Upper lobe of left lung (tissue), 6 donors: ENCODE results near the gene MTHFD1L. TPM values are rescaled to one million over a fixed set of nuclear protein-coding genes. Genes with fewer than 3 reads are reported as not detected.

Experiments used
- ATAC-seq, 2 donors: fragments of 200-7000 bp; cut with Tn5 transposase; one replicate each; pipeline ENCODE4 v1.9.1; 2022; ENCODE audit warnings: mild to moderate bottlenecking in 2 of 2, moderate library complexity in 2 of 2; ENCODE audit not compliant: low FRiP score in 2 of 2
- DNase-seq, 2 donors: peaks; one replicate each; pipeline ENCODE4 v3.0.0-alpha.2; 2019 to 2020
- H3K27ac ChIP-seq, 4 donors: fragments of 200-600 bp; sonication (generic); one replicate each; pipeline ENCODE4 v1.5.1; 2016 to 2019
- H3K27me3 ChIP-seq, 4 donors: fragments of 200-600 bp; sonication (generic); one replicate each; pipeline ENCODE4 v1.5.1; 2017 to 2019
- H3K36me3 ChIP-seq, 4 donors: fragments of 200-600 bp; sonication (generic); one replicate each; pipeline ENCODE4 v1.5.1; 2016 to 2019
- H3K4me1 ChIP-seq, 4 donors: fragments of 200-600 bp; sonication (generic); one replicate each; pipeline ENCODE4 v1.5.1; 2018 to 2019
- H3K4me3 ChIP-seq, 4 donors: fragments of 200-600 bp; sonication (generic); one replicate each; pipeline ENCODE4 v1.5.1; 2017 to 2019; ENCODE audit warnings: mild to moderate bottlenecking in 2 of 4, moderate library complexity in 1 of 4
- H3K9me3 ChIP-seq, 4 donors: fragments of 200-600 bp; sonication (generic); one replicate each; pipeline ENCODE4 v1.5.1; 2018 to 2019
- CTCF ChIP-seq, 6 experiments: fragments of 450-650 bp in 4 of 6; fragments of 200-600 bp in 2 of 6; sonication (generic) in 2 of 6; IDR thresholded peaks; one replicate each; pipeline ENCODE4 v1.5.1; 2016 to 2019; ENCODE audit warnings: antibody characterized with exemption in 6 of 6
- EP300 ChIP-seq, 4 donors: sonication (generic); formaldehyde crosslinking; IDR thresholded peaks; one replicate each; pipeline ENCODE4 v1.5.1; 2017; ENCODE audit warnings: antibody characterized with exemption in 4 of 4, control low read depth in 2 of 4
- POLR2A ChIP-seq, 4 donors: fragments of 450-650 bp; IDR thresholded peaks; one replicate each; pipeline ENCODE4 v1.5.1; 2016 to 2017; ENCODE audit warnings: antibody characterized with exemption in 4 of 4, mild to moderate bottlenecking in 2 of 4
- POLR2AphosphoS5 ChIP-seq, 2 donors: sonication (generic); formaldehyde crosslinking; IDR thresholded peaks; one replicate each; pipeline ENCODE4 v1.5.1; 2017; ENCODE audit warnings: antibody characterized with exemption in 2 of 2
- WGBS, 2 donors: methylation state at CpG; one replicate each; pipeline ENCODE4 v1.1.5; 2017 to 2018; 5-methylcytosine and 5-hydroxymethylcytosine counted together
- total RNA-seq, 6 donors: library from RNA; depleted of rRNA in 4 of 6; stranded (reverse); fragments of >200 nt in 4 of 6; gene quantifications; one replicate each; pipeline versions ENCODE4 v1.1.0 to v1.2.1, GENCODE V29; 2016 to 2021
- donor health status: DM: no; HTN: no; CAD: no; lungs with moderate emphysema.
- donor health status: DM: no; HTN: yes; CAD: no; lungs with severe emphysema.

The MTHFD1L gene
- total RNA-seq, 6 donors from 2014 or later: 11.8 to 32.3 (median 19.4) TPM

GRCh38 chr6:150866147-150866990 lies 867 bp downstream of the MTHFD1L start:
- ATAC-seq (peak; percentile 89 to 92), DNase-seq (peak; percentile 79 to 97)
- H3K36me3 ChIP-seq: no peaks in the 10 kb centered on the region
- no peaks in the 10 kb centered on the region for H3K9me3 ChIP-seq
- H3K27me3 ChIP-seq: no peaks in the 10 kb centered on the region
- H3K4me3 ChIP-seq: peak overlapping the region; percentile 78 to 98 (median 91)
- TF ChIP-seq EP300 (IDR thresholded peaks at IDR 0.05): peak in 1 of 4 donors; percentile 70
- TF ChIP-seq POLR2A (IDR thresholded peaks at IDR 0.05): peak in 1 of 4 donors; percentile 67
- TF ChIP-seq CTCF (IDR thresholded peaks at IDR 0.05): no peak
- TF ChIP-seq POLR2AphosphoS5 (IDR thresholded peaks at IDR 0.05): peak; percentile 74 to 80
- H3K27ac ChIP-seq: peak overlapping the region; percentile 88 to 94 (median 93)
- 3 to 8% methylated on average over 11 to 23 of the region's 95 CpGs for WGBS, 2 donors
- H3K4me1 ChIP-seq: peaks cover 12 to 25% (median 13%) of the 10 kb centered on the region in 4 donors

- ATAC-seq: no peak
- TF ChIP-seq POLR2A (IDR thresholded peaks at IDR 0.05): no peak
- no peak for TF ChIP-seq EP300 (IDR thresholded peaks at IDR 0.05)
- TF ChIP-seq CTCF (IDR thresholded peaks at IDR 0.05): no peak
- TF ChIP-seq POLR2AphosphoS5 (IDR thresholded peaks at IDR 0.05): no peak
Observed at GRCh38 chr6:150866991-150867501, 1.5 kb downstream of the MTHFD1L start.

GRCh38 chr6:150868759-150869158 lies 3.3 kb downstream of the MTHFD1L start:
- no peaks in the 10 kb centered on the region for H3K9me3 ChIP-seq
- ATAC-seq: no peak
- H3K4me3 ChIP-seq: no peak overlapping the region
- H3K4me1 ChIP-seq: peaks cover 12 to 25% (median 13%) of the 10 kb centered on the region in 4 donors
- H3K27ac ChIP-seq: no peak overlapping the region
- no peak for TF ChIP-seq POLR2AphosphoS5 (IDR thresholded peaks at IDR 0.05)
- no peak for TF ChIP-seq POLR2A (IDR thresholded peaks at IDR 0.05)
- no peak for TF ChIP-seq CTCF (IDR thresholded peaks at IDR 0.05)
- TF ChIP-seq EP300 (IDR thresholded peaks at IDR 0.05): no peak
- no peaks in the 10 kb centered on the region for H3K27me3 ChIP-seq
- H3K36me3 ChIP-seq: no peaks in the 10 kb centered on the region
- WGBS, 2 donors: 97% methylated on average over 5 of the region's 5 CpGs
- no peak for DNase-seq

More at GRCh38 chr6:150866991-150867501, 1.5 kb downstream of the MTHFD1L start:
- H3K27ac ChIP-seq: peak overlapping the region; percentile 88 to 94 (median 93)
- 70 to 78% methylated on average over 13 of the region's 13 CpGs for WGBS, 2 donors
- no peaks in the 10 kb centered on the region for H3K9me3 ChIP-seq
- H3K4me3 ChIP-seq: peak overlapping the region; percentile 78 to 98 (median 91)
- H3K4me1 ChIP-seq: peaks cover 12 to 25% (median 13%) of the 10 kb centered on the region in 4 donors
- DNase-seq: no peak
- H3K36me3 ChIP-seq: no peaks in the 10 kb centered on the region
- H3K27me3 ChIP-seq: no peaks in the 10 kb centered on the region

- Histone ChIP-seq H3K4me3 (no peak overlapping the region), H3K4me1 (peaks cover 0 to 5% (median 1%) of the 10 kb centered on the region in 4 donors), H3K36me3 (peaks cover 0 to 4% (median 0%) of the 10 kb centered on the region in 4 donors), H3K27ac (no peak overlapping the region), H3K27me3 (no peaks in the 10 kb centered on the region), H3K9me3 (no peaks in the 10 kb centered on the region)
- WGBS, 2 donors: 92 to 93% methylated on average over 6 of the region's 6 CpGs
- ATAC-seq (no peak), DNase-seq (no peak)
- TF ChIP-seq CTCF (IDR thresholded peaks at IDR 0.05) (no peak), POLR2AphosphoS5 (IDR thresholded peaks at IDR 0.05) (no peak), POLR2A (IDR thresholded peaks at IDR 0.05) (no peak), EP300 (IDR thresholded peaks at IDR 0.05) (no peak)
Observed at GRCh38 chr6:150874179-150874578, 8.7 kb downstream of the MTHFD1L start.
